Measurements from ENCODE around the gene ASL.
"Not testable (repeated sequence)": the region's sequence is repeated elsewhere in the genome, so short reads cannot be mapped to it uniquely, and the experiment has no call there.

Gene ASL

GRCh38 chr7:66075590-66076461 lies at the start of gene ASL:
ASL (plus strand) TSS chr7:66075819; CDS start chr7:66076082, 263 bp downstream.
- ATAC-seq (peak; percentile 99), DNase-seq (peak; percentile 92)
- Mint-ChIP-seq H3K4me1 (peaks cover 16% of the 10 kb centered on the region), H3K4me3 (peak within 1 kb of the TSS; percentile 79), H3K9me3 (no peaks in the 10 kb centered on the region), H3K27ac (peak within 1 kb of the TSS; percentile 59), H3K36me3 (ENCODE audit: low read depth) (no peaks in the 10 kb centered on the region), H3K27me3 (no peaks in the 10 kb centered on the region)

DNA sequence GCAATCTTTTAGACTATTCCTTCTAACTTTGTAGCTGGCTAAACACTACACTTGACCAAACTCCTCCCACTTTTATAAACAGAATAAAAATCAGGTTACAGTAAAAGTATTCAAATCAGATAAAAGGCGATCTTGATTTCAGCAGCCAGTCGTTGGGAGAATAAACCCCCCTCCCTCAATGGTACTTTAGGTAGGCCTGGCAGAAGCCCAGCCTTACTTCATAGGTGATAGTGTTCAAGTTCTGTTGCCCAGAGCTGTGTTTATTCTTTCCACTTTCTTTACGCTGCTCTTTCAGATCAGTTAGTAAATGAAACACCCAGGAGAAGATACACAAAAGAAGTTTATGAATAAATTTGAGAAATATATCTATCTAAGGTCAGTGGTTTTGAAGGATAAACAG lies 47.3 kb upstream of the ASL start:
- not testable (repeated sequence) for H3K4me1 Mint-ChIP-seq, H3K27me3 Mint-ChIP-seq, H3K27ac Mint-ChIP-seq

DNA sequence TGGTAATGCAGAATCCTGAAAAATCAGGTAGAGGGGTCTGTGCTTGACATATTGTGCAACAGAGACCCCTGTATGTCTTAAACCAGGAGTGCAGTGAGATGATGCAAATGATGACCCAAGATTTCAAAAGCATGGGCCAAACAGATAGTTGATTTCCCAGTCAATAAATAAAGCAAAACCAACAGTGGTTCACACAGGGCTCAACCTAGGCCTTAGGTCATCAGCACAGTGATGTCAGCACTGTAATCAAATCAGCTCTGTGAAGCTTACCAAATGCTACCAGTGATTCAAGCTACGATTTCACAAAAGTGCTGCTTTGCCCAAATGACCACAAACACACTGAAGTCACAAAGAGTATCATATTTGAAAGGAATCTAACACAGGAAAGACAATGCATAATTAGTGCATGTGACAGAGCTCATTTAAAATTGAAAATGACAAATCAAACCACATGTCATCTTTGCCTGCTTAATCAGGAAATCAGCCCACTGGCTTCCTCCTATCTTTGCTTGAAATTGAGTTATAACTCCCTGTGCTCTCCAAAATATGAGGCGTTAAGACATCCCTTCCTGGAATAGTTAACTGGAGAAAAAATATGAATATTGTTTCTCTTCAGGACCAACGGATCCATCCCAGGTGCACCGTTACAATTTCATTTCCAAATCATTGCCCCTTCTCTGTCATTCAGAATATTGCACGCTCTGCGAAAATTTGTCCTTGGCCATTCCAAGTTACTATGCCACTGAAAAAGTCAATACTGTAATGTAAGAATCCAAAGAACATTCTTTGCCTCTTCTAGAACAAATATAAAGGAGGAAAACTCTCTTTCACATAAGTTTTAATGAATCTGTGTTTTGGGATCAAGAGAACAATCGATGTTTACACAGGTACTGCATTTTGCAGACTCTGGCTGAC lies 41.9 kb upstream of the ASL start:
- DNase-seq (no peak), ATAC-seq (peak; percentile 68)
- Mint-ChIP-seq H3K4me1 (peaks cover 6% of the 10 kb centered on the region), H3K27ac (no peak overlapping the region), H3K27me3 (no peaks in the 10 kb centered on the region), H3K36me3 (ENCODE audit: low read depth) (no peaks in the 10 kb centered on the region), H3K9me3 (no peaks in the 10 kb centered on the region), H3K4me3 (no peak overlapping the region)

More for the DNA sequence above, 47.3 kb upstream of the ASL start:
- not testable (repeated sequence) for H3K9me3 Mint-ChIP-seq; H3K36me3 Mint-ChIP-seq (ENCODE audit: low read depth); ATAC-seq; H3K4me3 Mint-ChIP-seq; DNase-seq

GRCh38 chr7:66034436-66035010 lies 41.1 kb upstream of the ASL start:
- not testable (repeated sequence) for H3K4me1 Mint-ChIP-seq; H3K27ac Mint-ChIP-seq; H3K4me3 Mint-ChIP-seq; ATAC-seq; H3K36me3 Mint-ChIP-seq (ENCODE audit: low read depth); DNase-seq; H3K9me3 Mint-ChIP-seq; H3K27me3 Mint-ChIP-seq

- Mint-ChIP-seq H3K36me3 (ENCODE audit: low read depth) (no peaks in the 10 kb centered on the region), H3K4me1 (peaks cover 6% of the 10 kb centered on the region), H3K4me3 (no peak overlapping the region), H3K27me3 (peaks cover 3% of the 10 kb centered on the region), H3K27ac (no peak overlapping the region), H3K9me3 (no peaks in the 10 kb centered on the region)
- ATAC-seq (no peak), DNase-seq (no peak)
Observed at GRCh38 chr7:66036382-66036781, 39.2 kb upstream of the ASL start.

DNA sequence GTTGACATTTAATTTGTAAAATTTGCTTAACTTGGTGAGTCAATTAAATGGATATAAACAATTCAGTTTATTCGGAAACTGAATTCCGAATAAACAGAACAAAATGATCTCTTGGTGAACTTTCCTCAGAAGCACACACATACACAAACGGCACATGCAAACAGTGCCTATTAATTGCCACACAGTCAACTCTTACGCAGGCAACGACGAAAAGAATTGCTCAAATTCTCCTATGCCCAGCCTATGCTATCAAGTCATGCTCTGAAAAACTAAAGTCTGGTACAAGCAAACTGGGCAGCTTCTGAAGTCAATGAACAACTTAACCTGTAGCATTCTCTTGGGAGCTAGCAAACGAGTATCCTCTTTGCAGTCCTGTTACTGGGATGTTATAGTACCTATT lies 38.8 kb upstream of the ASL start:
- Mint-ChIP-seq H3K9me3 (no peaks in the 10 kb centered on the region), H3K27ac (no peak overlapping the region), H3K4me1 (peaks cover 6% of the 10 kb centered on the region), H3K36me3 (ENCODE audit: low read depth) (no peaks in the 10 kb centered on the region), H3K27me3 (peaks cover 5% of the 10 kb centered on the region), H3K4me3 (no peak overlapping the region)
- no peak for ATAC-seq
- no peak for DNase-seq

- H3K4me3 Mint-ChIP-seq, result no peak overlapping the region
- no peaks in the 10 kb centered on the region for H3K36me3 Mint-ChIP-seq (ENCODE audit: low read depth)
- peaks cover 7% of the 10 kb centered on the region for H3K4me1 Mint-ChIP-seq
- H3K9me3 Mint-ChIP-seq, result no peaks in the 10 kb centered on the region
- DNase-seq (no peak), ATAC-seq (no peak)
- H3K27me3 Mint-ChIP-seq, result peaks cover 12% of the 10 kb centered on the region
- no peak overlapping the region for H3K27ac Mint-ChIP-seq
Observed at GRCh38 chr7:66039094-66039670, 36.4 kb upstream of the ASL start.

DNA sequence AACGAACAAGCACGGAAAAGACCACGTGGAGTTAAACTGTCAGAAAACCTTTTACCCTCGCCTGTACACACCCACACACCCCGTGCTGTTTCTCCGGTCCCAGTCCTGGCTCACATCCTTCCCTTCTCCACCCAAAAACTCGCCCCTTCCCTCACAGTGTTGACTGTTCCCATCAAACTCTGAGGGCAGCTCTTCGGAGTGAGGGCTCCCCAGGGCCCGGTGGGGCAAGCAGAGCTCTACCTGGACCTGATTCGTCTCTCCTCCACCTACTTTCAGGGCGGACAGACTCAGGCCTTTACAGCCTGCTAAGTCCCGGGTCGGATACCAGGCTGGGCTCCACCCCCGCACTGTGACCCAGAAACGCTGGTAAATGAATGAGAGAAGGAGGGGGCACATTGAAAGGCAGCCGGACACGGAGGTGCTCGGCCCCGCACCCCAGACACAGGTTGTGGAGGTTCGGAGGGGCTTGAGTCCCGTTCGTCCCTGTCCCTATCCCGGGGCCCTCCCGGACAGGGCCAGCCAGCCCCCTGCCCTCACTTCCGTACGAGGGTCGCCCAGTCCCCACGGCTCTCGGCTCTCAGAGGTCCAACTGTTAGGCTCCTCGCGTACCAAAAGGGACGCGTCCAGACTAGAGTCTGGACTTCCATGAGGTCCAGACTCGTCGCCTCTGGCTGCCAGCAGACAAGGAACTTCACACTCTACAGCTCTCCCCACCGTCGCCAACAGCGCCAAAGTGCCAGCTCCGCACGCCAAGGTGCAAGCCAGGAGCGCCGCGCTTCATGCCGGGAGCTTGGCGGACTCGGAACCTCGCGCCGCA lies 31.7 kb upstream of the ASL start:
- Mint-ChIP-seq H3K9me3 (no peaks in the 10 kb centered on the region), H3K27ac (no peak overlapping the region), H3K27me3 (peaks cover 21% of the 10 kb centered on the region), H3K4me1 (peaks cover 8% of the 10 kb centered on the region), H3K36me3 (ENCODE audit: low read depth) (no peaks in the 10 kb centered on the region), H3K4me3 (peak overlapping the region; percentile 74)
- peak; percentile 29 for DNase-seq
- ATAC-seq, result peak; percentile 43

GRCh38 chr7:66044498-66044854 lies 31.1 kb upstream of the ASL start:
- H3K4me1 Mint-ChIP-seq; H3K27ac Mint-ChIP-seq; H3K36me3 Mint-ChIP-seq (ENCODE audit: low read depth); H3K9me3 Mint-ChIP-seq; ATAC-seq; DNase-seq: not testable (repeated sequence)
- Mint-ChIP-seq H3K27me3 (peaks cover 21% of the 10 kb centered on the region), H3K4me3 (peak overlapping the region; percentile 74)

- no peak overlapping the region for H3K27ac Mint-ChIP-seq
- DNase-seq (no peak), ATAC-seq (no peak)
- H3K9me3 Mint-ChIP-seq, result no peaks in the 10 kb centered on the region
- no peak overlapping the region for H3K4me3 Mint-ChIP-seq
- no peaks in the 10 kb centered on the region for H3K36me3 Mint-ChIP-seq (ENCODE audit: low read depth)
- peaks cover 8% of the 10 kb centered on the region for H3K4me1 Mint-ChIP-seq
- peaks cover 16% of the 10 kb centered on the region for H3K27me3 Mint-ChIP-seq
Observed at GRCh38 chr7:66047426-66047825, 28.2 kb upstream of the ASL start.

DNA sequence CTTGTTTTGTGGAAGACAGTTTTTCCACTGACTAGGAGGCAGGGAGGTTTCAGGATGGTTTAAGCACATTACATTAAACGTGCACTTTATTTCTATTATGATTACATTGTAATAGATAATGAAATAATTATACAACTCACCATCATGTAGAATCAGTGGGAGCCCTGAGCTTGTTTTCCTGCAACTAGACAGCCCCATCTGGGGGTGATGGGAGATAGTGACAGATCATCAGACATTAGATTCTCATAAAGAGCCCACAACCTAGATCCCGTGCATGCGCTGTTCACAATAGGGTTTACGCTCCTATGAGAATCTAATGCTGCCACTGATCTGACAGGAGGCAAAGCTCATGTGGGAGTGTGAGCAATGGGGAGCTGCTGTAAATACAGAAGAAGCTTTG lies 25.7 kb upstream of the ASL start:
- DNase-seq; H3K27me3 Mint-ChIP-seq; ATAC-seq; H3K27ac Mint-ChIP-seq; H3K4me3 Mint-ChIP-seq; H3K36me3 Mint-ChIP-seq (ENCODE audit: low read depth); H3K4me1 Mint-ChIP-seq; H3K9me3 Mint-ChIP-seq: not testable (repeated sequence)

GRCh38 chr7:66050337-66050957 lies 25.2 kb upstream of the ASL start:
- H3K36me3 Mint-ChIP-seq (ENCODE audit: low read depth), result no peaks in the 10 kb centered on the region
- no peak overlapping the region for H3K4me3 Mint-ChIP-seq
- H3K9me3 Mint-ChIP-seq, result no peaks in the 10 kb centered on the region
- peaks cover 5% of the 10 kb centered on the region for H3K27me3 Mint-ChIP-seq
- ATAC-seq, result no peak
- no peak for DNase-seq
- H3K27ac Mint-ChIP-seq, result no peak overlapping the region
- H3K4me1 Mint-ChIP-seq, result no peaks in the 10 kb centered on the region

GRCh38 chr7:66050990-66051448 lies 24.6 kb upstream of the ASL start:
- Mint-ChIP-seq H3K27me3 (no peaks in the 10 kb centered on the region), H3K27ac (no peak overlapping the region), H3K36me3 (ENCODE audit: low read depth) (no peaks in the 10 kb centered on the region), H3K4me1 (no peaks in the 10 kb centered on the region), H3K4me3 (no peak overlapping the region), H3K9me3 (no peaks in the 10 kb centered on the region)
- DNase-seq (no peak), ATAC-seq (no peak)
